ENCODE measurements around the gene TEX51.

TEX51 gene

GRCh38 chr2:126860385-126860784 is 38.3 kb upstream of the TEX51 start:
- no peak for DNase-seq (ENCODE audit: low read depth)
- no peak for TF ChIP-seq CTCF (IDR thresholded peaks at IDR 0.05; ENCODE audit: insufficient read depth, low read depth, low read length, missing control alignments)
- no peak overlapping the region for H3K4me3 ChIP-seq (ENCODE audit: low read depth, low read length)

- TF ChIP-seq CTCF (IDR thresholded peaks at IDR 0.05; ENCODE audit: insufficient read depth, low read depth, low read length, missing control alignments) = no peak
- no peak for DNase-seq (ENCODE audit: low read depth)
- H3K4me3 ChIP-seq (ENCODE audit: low read depth, low read length) = no peak overlapping the region
Observed at GRCh38 chr2:126862730-126863129, 36.0 kb upstream of the TEX51 start.

DNA sequence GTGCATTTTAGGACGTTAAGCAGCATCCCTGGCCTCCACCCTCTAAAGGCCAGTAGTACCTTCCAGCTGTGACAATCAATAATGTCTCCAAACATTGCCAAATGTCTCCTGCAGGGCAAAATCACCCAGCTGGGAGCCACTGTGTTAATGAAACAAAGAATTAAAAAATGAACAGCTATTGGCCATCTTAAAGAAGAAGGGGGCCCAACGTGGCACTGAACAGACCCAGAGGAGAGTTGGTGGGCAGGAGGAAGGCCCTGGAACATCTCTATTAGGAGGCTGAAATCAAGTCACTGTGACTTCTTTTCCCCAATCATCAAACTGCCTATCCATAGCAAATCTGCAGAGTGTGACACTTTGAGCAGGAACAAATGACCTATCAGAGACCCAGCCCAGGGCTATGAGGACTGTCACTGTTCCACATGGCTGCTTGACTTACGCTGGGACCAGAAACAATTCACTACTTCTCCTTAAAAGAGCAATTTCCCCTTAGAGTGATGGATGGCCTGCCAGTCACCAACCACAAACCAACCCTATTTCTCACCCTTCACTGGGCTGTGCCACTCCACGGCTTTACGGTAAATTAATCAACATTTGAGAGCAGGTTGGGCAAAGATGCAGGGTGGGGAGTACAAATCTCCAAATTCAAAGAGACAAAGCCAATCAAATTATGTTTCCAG is 35.2 kb upstream of the TEX51 start:
- no peak overlapping the region for H3K4me3 ChIP-seq (ENCODE audit: low read depth, low read length)
- DNase-seq (ENCODE audit: low read depth) = no peak
- TF ChIP-seq CTCF (IDR thresholded peaks at IDR 0.05; ENCODE audit: insufficient read depth, low read depth, low read length, missing control alignments) = no peak

DNA sequence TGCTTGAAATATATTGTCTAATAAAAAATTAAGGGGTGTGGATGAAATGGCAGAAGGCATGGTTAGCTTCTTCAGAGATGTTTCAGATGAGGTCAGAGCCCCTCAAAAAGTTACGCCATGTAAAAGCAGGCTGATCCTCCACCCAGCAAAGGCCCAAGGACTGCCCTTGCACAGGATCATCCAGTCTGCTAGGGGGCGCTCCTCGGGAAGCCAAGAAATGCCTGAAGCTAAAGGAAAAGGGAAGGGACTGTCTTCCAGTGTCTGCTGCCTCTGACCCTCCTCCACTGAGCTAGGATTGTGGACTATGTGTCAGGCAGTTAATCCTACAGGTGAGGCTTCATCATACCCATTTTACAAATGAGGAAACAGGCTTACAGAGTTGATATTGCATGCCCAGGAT is 33.8 kb upstream of the TEX51 start:
- H3K4me3 ChIP-seq (ENCODE audit: low read depth, low read length) = no peak overlapping the region
- TF ChIP-seq CTCF (IDR thresholded peaks at IDR 0.05; ENCODE audit: insufficient read depth, low read depth, low read length, missing control alignments) = peak; percentile 35
- no peak for DNase-seq (ENCODE audit: low read depth)

DNA sequence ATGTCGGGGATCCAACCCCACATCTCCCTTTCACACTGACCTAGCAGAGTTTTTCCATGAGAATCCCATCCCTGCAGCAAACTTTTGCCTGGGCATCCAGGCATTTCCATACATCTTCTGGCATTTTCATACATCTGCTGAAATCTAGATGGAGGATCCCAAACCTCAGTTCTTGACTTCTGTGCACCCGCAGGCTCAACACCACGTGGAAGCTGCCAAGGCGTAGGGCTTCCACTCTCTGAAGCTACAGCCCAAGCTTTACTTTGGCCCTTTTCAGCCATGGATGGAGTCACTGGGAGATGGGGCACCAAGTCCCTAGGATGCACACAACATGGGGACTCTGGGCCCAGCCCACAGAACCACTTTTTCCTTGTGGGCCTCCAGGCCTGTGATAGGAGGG is 32.2 kb upstream of the TEX51 start:
- TF ChIP-seq CTCF (IDR thresholded peaks at IDR 0.05; ENCODE audit: insufficient read depth, low read depth, low read length, missing control alignments) = no peak
- DNase-seq (ENCODE audit: low read depth) = no peak
- no peak overlapping the region for H3K4me3 ChIP-seq (ENCODE audit: low read depth, low read length)

- no peak overlapping the region for H3K4me3 ChIP-seq (ENCODE audit: low read depth, low read length)
- DNase-seq (ENCODE audit: low read depth) = no peak
- no peak for TF ChIP-seq CTCF (IDR thresholded peaks at IDR 0.05; ENCODE audit: insufficient read depth, low read depth, low read length, missing control alignments)
Observed at GRCh38 chr2:126874961-126875360, 23.7 kb upstream of the TEX51 start.

- no peak for DNase-seq (ENCODE audit: low read depth)
- no peak overlapping the region for H3K4me3 ChIP-seq (ENCODE audit: low read depth, low read length)
- no peak for TF ChIP-seq CTCF (IDR thresholded peaks at IDR 0.05; ENCODE audit: insufficient read depth, low read depth, low read length, missing control alignments)
Observed at GRCh38 chr2:126876631-126877030, 22.1 kb upstream of the TEX51 start.
